ENCODE results near the gene XYLT1.

DNA sequence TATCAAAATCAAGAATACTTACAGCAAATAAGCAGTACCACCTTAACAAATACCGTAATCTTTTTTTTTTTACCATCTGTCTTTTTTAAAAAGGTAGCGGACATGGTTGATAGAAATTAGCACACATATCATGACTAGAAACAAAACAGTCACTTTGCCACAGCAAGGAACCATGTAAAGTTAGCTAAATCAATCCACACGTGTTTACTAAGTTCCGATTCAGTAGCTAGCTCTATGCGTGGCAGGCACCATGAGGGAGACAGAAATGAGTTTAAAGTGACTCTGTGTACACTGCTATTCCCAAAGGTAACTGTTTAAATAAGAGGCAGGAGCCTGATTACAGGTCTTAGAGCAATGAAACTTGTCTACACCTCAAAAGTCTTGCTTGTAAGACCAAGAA lies 108.6 kb downstream of the XYLT1 start:
- no peak for TF ChIP-seq CTCF (optimal IDR thresholded peaks at IDR 0.05 in 1 of 3, IDR thresholded peaks at IDR 0.05 in 1 of 3, conservative IDR thresholded peaks at IDR 0.05 in 1 of 3; ENCODE audit: extremely low read depth in 1 of 3, insufficient read depth in 2 of 3, low read length in 3 of 3)
- TF ChIP-seq EZH2 (IDR thresholded peaks at IDR 0.05; ENCODE audit: low read length): no peak
